ENCODE measurements around the gene SELENOS.

SELENOS gene

DNA sequence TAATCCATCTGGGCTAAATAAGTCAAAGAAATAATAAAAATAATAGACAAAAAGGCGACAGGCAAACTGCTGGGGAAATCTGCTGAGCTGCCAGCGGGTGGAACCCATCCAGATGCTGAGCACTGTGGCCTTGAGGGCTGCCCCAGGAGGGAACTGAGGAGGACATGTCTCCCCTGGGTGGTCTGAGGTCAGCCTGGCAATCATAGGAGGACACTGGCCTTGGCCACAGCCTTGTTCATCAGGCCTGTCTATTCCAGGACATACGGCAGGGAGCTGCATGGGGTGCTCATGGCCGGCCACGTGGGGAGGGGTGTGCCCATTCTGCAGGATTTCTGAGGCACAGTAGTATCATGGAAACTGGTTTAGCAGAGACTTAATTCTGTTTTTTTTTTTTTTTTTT is 39.2 kb upstream of the SELENOS start:
- Mint-ChIP-seq H3K4me3 (no peak overlapping the region), H3K36me3 (ENCODE audit: low read depth) (no peaks in the 10 kb centered on the region), H3K27ac (no peak overlapping the region), H3K27me3 (ENCODE audit: low read depth) (no peaks in the 10 kb centered on the region), H3K4me1 (ENCODE audit: low read depth) (peaks cover 15% of the 10 kb centered on the region), H3K9me3 (no peaks in the 10 kb centered on the region)
- DNase-seq (ENCODE audit: low spot score): no peak

DNA sequence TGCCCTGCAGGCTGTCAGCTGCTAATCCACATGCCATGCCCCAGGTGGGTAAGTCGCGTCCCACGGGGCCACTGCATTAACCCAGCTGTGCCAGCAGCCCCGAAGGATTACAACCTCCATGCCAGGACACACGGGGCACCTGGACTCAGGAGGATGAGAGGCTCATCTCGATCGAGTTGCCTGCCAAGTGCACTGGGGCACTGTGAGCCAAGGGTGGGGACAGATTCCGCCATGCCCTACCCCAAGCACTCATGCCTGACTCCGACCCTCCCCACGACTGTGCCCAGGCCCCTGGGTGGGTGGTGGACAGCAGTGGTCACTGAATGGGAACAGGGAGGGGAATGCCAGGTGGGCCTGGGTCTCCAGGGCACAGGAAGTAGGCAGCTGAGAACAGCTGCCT is 38.5 kb upstream of the SELENOS start:
- H3K27ac Mint-ChIP-seq: no peak overlapping the region
- H3K9me3 Mint-ChIP-seq: no peaks in the 10 kb centered on the region
- H3K4me1 Mint-ChIP-seq (ENCODE audit: low read depth): peaks cover 10% of the 10 kb centered on the region
- no peak overlapping the region for H3K4me3 Mint-ChIP-seq
- no peaks in the 10 kb centered on the region for H3K36me3 Mint-ChIP-seq (ENCODE audit: low read depth)
- no peak for DNase-seq (ENCODE audit: low spot score)
- no peaks in the 10 kb centered on the region for H3K27me3 Mint-ChIP-seq (ENCODE audit: low read depth)

DNA sequence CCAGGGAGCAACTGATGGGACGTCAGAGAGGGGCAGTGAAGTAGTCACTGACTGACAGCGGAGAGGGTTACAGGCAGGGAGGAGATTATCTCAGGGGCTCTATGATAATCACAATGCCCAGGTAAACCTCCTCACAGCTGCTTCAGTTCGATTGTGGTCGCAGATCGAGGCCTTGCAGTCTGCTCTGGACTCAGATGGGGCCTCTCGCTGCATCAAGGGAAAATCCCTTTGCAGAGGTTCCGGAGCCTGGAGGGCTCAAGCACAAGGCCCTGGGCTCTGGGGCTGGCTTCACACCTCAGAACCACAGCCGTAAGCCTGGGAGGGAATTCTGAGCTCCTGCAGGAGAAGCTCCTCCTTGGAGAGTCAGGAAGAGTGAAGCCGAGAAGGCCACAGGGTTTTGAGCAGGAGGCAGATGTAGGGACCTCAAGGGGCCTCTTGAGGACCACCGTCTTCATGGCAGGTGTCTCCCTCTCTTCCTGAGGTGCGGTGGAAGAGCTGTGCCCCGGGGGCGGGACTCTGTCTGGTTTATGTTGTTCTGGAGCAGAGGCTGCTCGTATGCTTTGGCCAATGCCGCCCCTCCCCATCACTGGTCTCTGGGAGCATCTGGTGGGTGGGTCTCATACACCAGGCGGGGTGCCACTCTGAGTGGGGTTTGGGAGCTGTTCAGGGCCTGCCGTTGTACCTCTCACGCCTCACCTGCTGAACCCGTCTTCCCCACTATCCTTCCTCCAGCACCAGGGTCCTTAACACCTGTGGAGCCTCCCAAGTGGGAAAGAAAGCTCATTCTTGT is 37.2 kb upstream of the SELENOS start:
- Mint-ChIP-seq H3K4me3 (no peak overlapping the region), H3K9me3 (no peaks in the 10 kb centered on the region), H3K27me3 (ENCODE audit: low read depth) (no peaks in the 10 kb centered on the region), H3K36me3 (ENCODE audit: low read depth) (no peaks in the 10 kb centered on the region), H3K27ac (no peak overlapping the region), H3K4me1 (ENCODE audit: low read depth) (peaks cover 4% of the 10 kb centered on the region)
- no peak for DNase-seq (ENCODE audit: low spot score)

DNA sequence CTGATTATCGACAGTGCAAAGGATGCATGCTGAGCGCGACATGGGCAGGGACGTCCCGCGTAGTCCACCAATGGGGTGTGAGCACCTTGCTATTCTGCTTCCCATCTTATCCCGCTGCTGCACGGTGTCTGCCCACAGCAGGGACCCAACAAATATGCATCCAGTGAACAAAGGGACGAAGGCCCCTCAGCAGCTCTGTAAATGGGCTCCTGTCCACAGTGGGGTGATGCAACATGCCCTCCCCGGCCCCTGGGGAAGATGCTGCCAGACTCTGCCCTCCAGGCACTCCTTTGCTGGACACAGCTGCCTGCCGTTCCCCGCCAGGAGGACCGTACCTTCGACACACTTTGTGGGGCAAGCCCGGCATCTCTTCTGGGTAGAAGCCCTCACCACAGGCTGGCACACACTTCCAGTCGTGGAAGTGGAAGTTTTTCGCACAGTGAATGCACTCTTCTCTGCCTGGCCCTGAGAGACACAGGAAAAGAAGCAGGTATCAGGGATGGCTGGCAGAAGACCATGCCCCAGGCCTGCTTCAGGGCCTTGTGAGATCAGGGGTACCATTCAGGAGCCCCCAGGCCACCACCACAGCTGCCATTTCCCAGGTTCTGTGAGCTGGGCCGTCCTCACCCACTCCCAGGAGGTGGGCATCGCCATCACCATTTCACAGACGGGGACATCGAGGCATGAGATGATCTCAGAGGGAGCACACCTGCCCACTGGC is 35.9 kb upstream of the SELENOS start:
- H3K27me3 Mint-ChIP-seq (ENCODE audit: low read depth): no peaks in the 10 kb centered on the region

DNA sequence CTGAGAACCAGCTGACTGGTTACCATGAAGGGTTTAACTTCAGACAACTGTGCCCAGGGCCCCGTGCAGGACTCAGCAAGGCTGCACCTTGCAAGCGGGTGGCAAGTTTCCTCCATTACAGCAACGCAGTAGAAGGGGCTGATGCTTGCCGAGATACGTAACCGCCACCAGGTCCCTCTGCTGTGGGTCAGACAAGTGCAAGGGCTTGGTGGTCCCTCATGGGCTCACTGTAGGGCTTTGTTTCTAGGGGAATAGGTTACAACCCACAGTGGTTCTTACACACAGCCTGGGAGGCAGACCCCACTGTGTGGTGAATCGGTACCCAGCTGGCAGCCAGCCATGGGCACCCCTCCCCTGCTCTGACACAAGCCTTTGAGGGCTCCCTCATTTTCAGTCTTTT is 33.2 kb upstream of the SELENOS start:
- no peaks in the 10 kb centered on the region for H3K4me1 Mint-ChIP-seq (ENCODE audit: low read depth)

More for the DNA sequence above, 35.9 kb upstream of the SELENOS start:
- Mint-ChIP-seq H3K36me3 (ENCODE audit: low read depth) (no peaks in the 10 kb centered on the region), H3K27ac (no peak overlapping the region), H3K4me3 (no peak overlapping the region), H3K4me1 (ENCODE audit: low read depth) (no peaks in the 10 kb centered on the region), H3K9me3 (no peaks in the 10 kb centered on the region)
- DNase-seq (ENCODE audit: low spot score): no peak

DNA sequence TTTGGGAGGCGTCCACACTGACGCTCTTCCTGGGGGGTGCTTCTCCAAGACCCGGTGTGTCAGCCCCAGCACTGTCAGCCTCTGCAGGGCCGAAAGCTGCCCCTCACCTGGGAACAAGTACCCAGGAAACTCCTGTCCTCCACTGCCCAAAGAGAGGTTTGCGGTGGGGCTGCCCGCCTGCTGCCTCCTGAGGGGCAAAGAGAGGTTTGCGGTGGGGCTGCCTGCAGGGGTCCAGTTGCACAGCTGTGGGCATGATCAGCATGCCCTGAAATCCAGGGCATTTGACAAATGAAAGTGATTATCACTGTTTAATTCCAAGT is 32.8 kb upstream of the SELENOS start:
- DNase-seq (ENCODE audit: low spot score): no peak
- Mint-ChIP-seq H3K9me3 (no peaks in the 10 kb centered on the region), H3K4me3 (no peak overlapping the region), H3K4me1 (ENCODE audit: low read depth) (no peaks in the 10 kb centered on the region), H3K36me3 (ENCODE audit: low read depth) (no peaks in the 10 kb centered on the region), H3K27ac (no peak overlapping the region), H3K27me3 (ENCODE audit: low read depth) (no peaks in the 10 kb centered on the region)

More for the DNA sequence above, 33.2 kb upstream of the SELENOS start:
- H3K36me3 Mint-ChIP-seq (ENCODE audit: low read depth): no peaks in the 10 kb centered on the region
- no peaks in the 10 kb centered on the region for H3K27me3 Mint-ChIP-seq (ENCODE audit: low read depth)
- DNase-seq (ENCODE audit: low spot score): no peak
- no peak overlapping the region for H3K4me3 Mint-ChIP-seq
- H3K9me3 Mint-ChIP-seq: no peaks in the 10 kb centered on the region
- H3K27ac Mint-ChIP-seq: no peak overlapping the region

DNA sequence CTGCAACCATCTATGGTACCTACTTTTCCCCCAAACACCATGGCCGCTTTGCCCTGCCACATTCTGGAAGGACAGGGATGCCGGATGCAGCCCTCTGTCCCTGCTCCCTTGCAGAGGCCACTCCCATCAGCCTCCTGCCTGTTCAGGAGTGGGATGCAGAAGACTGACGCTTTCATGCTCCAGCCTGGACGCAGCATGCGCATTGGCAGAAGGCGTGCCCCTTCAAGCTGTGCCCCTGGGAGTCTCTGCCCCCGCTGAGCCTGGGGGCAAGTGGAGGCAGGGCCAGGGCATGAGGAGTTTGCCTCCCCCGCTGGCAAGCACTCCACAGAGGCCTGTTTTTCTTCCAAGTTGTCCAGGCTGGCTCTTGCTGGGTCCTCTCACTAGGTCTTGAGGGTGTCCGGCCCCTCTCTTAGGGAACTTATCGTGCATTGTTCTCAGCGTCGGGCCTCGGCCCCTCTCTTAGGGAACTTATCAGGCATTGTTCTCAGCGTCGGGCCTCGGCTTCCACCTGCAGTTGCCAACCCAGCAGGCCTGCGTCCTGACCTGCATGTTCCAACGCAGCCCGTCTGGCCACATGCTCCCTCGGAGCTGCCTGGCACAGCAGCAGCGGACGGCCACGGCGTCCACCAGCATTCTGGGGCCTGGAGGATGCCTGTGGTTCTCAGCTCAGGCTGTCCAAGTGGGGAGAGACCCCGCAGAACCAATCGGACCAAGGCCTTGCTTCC is 32.3 kb upstream of the SELENOS start:
- Mint-ChIP-seq H3K27me3 (ENCODE audit: low read depth) (no peaks in the 10 kb centered on the region), H3K9me3 (no peaks in the 10 kb centered on the region), H3K27ac (no peak overlapping the region), H3K36me3 (ENCODE audit: low read depth) (no peaks in the 10 kb centered on the region), H3K4me1 (ENCODE audit: low read depth) (no peaks in the 10 kb centered on the region), H3K4me3 (no peak overlapping the region)
- no peak for DNase-seq (ENCODE audit: low spot score)

DNA sequence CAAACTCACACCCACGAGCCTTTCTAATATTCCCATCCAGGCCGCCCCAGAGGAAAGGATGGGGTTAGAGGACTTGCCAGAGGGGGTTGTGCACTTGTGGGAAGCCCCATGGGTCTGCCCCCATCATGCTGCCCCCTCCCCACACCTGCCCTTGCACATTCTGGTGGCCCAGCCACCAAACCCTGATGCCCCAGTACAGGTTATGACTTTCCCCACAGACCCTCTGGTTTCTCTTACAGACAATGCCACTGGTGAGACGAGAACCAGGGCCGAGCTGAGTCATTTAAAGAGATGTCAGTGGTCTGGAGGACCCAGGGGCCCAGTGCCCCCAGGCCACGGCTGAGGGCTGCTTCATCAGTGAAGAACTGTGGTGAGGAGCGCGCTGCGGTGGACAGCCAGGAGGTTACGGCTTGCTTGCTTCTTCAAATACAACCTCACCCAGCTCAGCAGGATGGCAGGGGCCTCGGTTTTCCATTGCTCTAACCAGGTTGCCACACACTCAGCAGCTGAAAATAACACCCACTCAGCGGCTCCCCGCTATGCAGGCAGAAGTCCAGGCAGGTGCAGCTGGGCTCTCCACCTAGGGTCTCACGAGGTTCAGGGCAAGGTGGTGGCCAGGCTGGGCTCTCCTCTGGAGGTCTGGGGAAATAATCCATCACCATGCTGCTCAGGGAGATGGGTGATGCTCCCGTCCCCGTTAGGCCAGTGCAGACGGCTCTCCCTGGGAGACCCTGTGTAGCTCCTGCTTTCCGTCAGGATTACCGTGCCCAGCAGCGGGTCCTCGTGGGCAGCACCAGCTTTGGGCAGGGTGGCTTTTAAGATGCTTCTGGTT is 31.5 kb upstream of the SELENOS start:
- Mint-ChIP-seq H3K9me3 (no peaks in the 10 kb centered on the region), H3K27me3 (ENCODE audit: low read depth) (no peaks in the 10 kb centered on the region)

DNA sequence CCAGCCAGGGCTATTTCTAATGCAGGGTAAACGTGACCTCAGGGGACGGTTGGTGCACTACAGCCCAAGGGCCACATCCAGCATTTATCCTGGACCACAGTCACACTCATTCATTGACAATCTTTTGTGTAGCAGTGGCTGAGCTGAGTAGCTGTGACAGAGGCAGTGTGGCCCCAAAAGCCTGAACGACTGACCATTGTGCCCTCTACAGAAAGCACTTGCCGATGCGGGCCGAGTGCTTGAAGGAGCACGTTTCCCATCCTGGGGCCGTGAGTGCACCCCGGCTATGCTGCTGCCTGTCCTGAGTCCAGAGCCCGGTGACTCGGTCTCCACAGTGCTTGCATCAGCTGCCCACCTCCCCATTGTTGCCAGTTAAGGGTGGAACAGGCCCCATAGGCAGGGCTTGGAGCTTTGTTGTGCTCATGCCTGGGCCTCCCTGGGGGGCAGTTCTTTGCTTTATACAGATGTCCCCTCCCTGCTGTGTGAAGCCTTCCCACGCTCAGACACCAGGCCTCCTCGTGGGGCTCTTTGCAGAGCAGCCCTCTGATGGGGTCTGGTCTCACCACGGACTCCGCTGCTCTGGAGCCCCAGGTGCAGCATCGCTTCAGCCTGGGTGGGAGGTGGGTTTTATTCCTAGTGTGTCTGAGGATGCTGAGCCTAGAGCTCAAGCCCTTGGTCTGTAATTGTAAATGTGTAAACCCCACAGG is 30.8 kb upstream of the SELENOS start:
- no peaks in the 10 kb centered on the region for H3K27me3 Mint-ChIP-seq (ENCODE audit: low read depth)
- H3K9me3 Mint-ChIP-seq: no peaks in the 10 kb centered on the region
- no peaks in the 10 kb centered on the region for H3K4me1 Mint-ChIP-seq (ENCODE audit: low read depth)
- H3K4me3 Mint-ChIP-seq: no peak overlapping the region
- no peak overlapping the region for H3K27ac Mint-ChIP-seq
- H3K36me3 Mint-ChIP-seq (ENCODE audit: low read depth): no peaks in the 10 kb centered on the region
- no peak for DNase-seq (ENCODE audit: low spot score)

More for the DNA sequence above, 31.5 kb upstream of the SELENOS start:
- no peak for DNase-seq (ENCODE audit: low spot score)
- no peaks in the 10 kb centered on the region for H3K36me3 Mint-ChIP-seq (ENCODE audit: low read depth)
- H3K4me1 Mint-ChIP-seq (ENCODE audit: low read depth): no peaks in the 10 kb centered on the region
- H3K4me3 Mint-ChIP-seq: no peak overlapping the region
- no peak overlapping the region for H3K27ac Mint-ChIP-seq

DNA sequence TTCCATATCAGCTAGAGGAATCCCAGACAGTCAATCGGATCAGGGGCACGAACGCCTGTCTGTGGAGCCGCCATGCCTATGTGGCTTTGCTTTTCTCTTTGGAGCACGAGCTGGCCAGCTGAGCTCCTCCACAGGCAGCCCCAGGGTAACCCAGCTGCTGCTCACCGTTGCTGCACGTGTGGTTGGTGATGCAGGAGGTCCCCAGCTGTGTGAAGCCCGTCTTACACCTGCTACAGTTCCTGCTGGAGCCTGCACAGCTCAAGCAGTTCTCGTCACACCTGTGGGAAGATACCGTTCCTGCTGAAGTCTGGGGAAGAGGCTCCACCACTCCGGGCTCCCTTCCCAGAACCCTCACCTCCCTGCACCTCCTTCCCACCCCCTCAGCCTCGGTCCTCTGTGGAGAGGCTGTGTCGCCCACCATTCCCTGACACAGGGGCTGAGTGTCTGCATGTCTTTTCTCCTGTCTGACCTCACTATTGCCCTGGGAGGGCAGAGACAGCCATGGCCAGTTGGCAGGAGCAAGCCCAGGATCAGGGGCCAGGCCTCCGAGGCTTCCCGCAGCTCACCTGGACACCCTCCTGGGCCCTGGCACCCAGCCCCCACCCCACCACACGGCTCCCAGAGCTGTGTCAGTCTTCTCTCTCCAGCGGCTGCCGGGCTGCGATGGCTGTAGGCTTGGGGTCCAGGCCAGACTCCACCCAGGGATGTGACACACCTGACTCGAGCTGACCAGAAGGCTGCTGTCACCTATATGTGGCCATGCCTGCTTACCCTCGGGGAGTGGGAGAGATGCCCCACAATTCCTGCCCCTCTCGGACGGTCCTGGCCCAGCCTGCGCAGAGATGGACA is 30.0 kb upstream of the SELENOS start:
- no peaks in the 10 kb centered on the region for H3K27me3 Mint-ChIP-seq (ENCODE audit: low read depth)
- H3K27ac Mint-ChIP-seq: no peak overlapping the region
- H3K4me3 Mint-ChIP-seq: no peak overlapping the region
- no peaks in the 10 kb centered on the region for H3K4me1 Mint-ChIP-seq (ENCODE audit: low read depth)
- no peaks in the 10 kb centered on the region for H3K9me3 Mint-ChIP-seq
- H3K36me3 Mint-ChIP-seq (ENCODE audit: low read depth): no peaks in the 10 kb centered on the region
- DNase-seq (ENCODE audit: low spot score): no peak

DNA sequence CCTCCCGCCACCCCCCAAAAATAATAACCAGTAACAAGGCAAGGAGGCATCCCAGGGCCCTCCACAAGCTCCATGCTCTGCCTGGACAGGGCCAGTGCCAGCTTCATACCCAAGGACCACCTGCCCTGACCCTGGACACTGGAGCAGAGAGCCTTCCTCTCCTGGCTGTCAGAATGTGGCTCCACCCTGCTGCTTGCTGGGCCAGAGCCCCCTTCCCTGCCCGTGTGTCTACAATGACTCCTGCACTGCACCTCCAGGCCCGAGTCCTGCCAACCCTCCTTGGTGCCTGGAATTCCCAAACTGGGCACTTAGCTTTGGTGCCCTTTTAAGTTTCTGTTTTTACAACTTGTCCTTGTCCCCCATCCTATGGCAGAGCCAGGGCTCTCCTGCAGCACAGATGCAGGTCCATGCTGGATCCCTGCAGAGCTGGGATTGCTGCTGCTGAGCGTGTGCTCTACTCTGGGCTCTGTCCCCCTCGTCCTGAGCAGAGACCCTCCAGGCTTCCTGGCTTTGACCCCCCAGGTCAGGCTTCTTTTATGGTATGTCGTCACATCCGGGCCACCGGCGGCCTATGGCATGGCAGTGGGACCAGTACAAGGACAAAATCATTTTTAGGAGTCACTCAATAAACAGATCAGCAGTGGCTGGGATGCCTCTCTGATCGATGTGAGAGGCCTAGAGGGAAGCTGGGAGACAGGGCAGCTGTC is 29.2 kb upstream of the SELENOS start:
- H3K4me3 Mint-ChIP-seq: no peak overlapping the region
- H3K27ac Mint-ChIP-seq: no peak overlapping the region
- no peaks in the 10 kb centered on the region for H3K36me3 Mint-ChIP-seq (ENCODE audit: low read depth)
- DNase-seq (ENCODE audit: low spot score): no peak
- H3K4me1 Mint-ChIP-seq (ENCODE audit: low read depth): no peaks in the 10 kb centered on the region
- H3K9me3 Mint-ChIP-seq: no peaks in the 10 kb centered on the region
- no peaks in the 10 kb centered on the region for H3K27me3 Mint-ChIP-seq (ENCODE audit: low read depth)

DNA sequence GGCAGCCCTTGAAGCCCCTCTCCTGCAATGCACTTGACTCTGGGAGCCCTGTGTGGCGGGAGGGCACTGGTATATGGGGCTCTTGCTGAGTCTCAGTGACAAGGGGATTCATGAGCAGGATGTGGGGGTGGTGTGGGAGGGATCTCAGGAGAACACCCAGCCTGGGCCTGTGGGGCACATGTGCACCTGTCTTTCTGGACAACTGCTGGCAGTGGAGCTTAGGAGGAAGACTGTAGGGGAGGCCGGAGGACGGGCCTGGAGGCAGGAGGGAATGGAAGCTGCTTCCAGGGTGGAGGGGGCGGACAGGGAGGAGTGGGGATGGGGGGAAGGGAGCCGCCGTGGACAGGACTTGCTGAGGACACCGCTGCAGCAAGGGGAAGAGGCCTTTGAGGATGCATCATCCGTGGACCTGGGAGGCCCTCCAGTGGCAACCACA is 28.6 kb upstream of the SELENOS start:
- no peaks in the 10 kb centered on the region for H3K9me3 Mint-ChIP-seq
- H3K36me3 Mint-ChIP-seq (ENCODE audit: low read depth): no peaks in the 10 kb centered on the region
- H3K27ac Mint-ChIP-seq: no peak overlapping the region

More for the DNA sequence above, 28.6 kb upstream of the SELENOS start:
- Mint-ChIP-seq H3K4me3 (no peak overlapping the region), H3K4me1 (ENCODE audit: low read depth) (no peaks in the 10 kb centered on the region), H3K27me3 (ENCODE audit: low read depth) (no peaks in the 10 kb centered on the region)
- no peak for DNase-seq (ENCODE audit: low spot score)

Data from T-helper 2 cell treated with Interferon-gamma antibody and Interleukin-4, amounts not matched to agents 5 μg/mL and 100 μg/mL, for 36 hours (primary cell).